Measurements from ENCODE around the gene QDPR. TPM values are rescaled to one million over a fixed set of nuclear protein-coding genes. Genes with fewer than 3 reads are reported as not detected.
A peak's percentile ranks its signal among the peaks of the same experiment; 100 is the strongest.

The QDPR gene
- polyA plus RNA-seq, 1 of the 3 experiments (the other 2 are of a cell fraction): 83.1 TPM

DNA sequence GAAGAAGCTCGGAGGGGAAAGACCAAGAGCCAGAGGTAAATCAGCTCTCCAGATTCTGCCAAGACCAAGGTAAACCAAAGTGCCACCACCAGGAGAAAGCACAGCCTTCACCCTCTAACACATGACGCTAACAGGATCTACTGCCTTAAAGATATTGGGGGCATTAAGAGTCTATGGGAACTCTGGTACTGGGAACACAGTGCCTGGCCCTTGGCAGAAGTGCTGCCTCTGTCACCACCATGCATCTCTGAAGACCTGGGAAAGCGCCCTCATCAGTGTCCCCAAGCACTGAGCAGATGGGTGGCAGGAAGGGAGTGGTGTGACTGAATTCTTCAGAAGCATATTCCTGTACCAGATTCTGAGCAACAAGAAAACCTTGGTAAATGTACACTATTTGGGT lies 1.3 kb downstream of the QDPR start:
- Histone ChIP-seq H4K20me1 (ENCODE audit: insufficient read depth) (no peaks in the 10 kb centered on the region), H3K79me2 (ENCODE audit: insufficient read depth) (peaks cover 7% of the 10 kb centered on the region; the same call in 1 of the 2 replicates), H3K9me3 (no peaks in the 10 kb centered on the region), H3K9ac (no peak overlapping the region), H3K9me2 (no peaks in the 10 kb centered on the region), H3K27ac (ENCODE audit: low read depth in 2 of 2, low read length in 1 of 2) (peak overlapping the region in 1 of 2 experiments; percentile 85; a peak in 2 of 4 replicates), H3F3A (replicated peaks; ENCODE audit: insufficient read depth) (peaks cover 5% of the 10 kb centered on the region), H3K36me3 (replicated peaks in 1 of 2; ENCODE audit: control insufficient read depth in 1 of 2, insufficient read depth in 2 of 2, low read length in 1 of 2) (peaks cover 0 to 8% of the 10 kb centered on the region in 2 experiments), H3K4me1 (ENCODE audit: control insufficient read depth in 1 of 2, insufficient read depth in 2 of 2, low read depth in 1 of 2, low read length in 1 of 2) (peaks cover 4 to 25% of the 10 kb centered on the region in 2 experiments; a peak in 3 of 4 replicates), H3K4me3 (ENCODE audit: low read depth in 2 of 2, low read length in 1 of 2) (no peak overlapping the region; a peak in 1 of 4 replicates), H3K4me2 (peak overlapping the region; percentile 93), H2AFZ (ENCODE audit: low read depth) (no peak overlapping the region), H3K27me3 (ENCODE audit: insufficient read depth) (no peaks in the 10 kb centered on the region; the same call in 1 of the 2 replicates)
- CTCF ChIA-PET: interaction anchor here (0.9 to 4.6 kb wide), 6 partner anchors 10 to 38 kb away, joined by 3 to 62 read pairs (median 4); no protein-coding TSS in a partner anchor
- WGBS (ENCODE audit: low lambda C conversion rate): 96% methylated on average over 3 of the region's 3 CpGs
- no peak for TF ChIP-seq POLR2AphosphoS5 (IDR thresholded peaks at IDR 0.05; ENCODE audit: low read depth, low read length)
- TF ChIP-seq TEAD4 (IDR thresholded peaks at IDR 0.05; ENCODE audit: borderline replicate concordance, insufficient read depth): no peak
- TF ChIP-seq FOXM1 (IDR thresholded peaks at IDR 0.05; ENCODE audit: low read depth): no peak
- TF ChIP-seq, protein P1, sequence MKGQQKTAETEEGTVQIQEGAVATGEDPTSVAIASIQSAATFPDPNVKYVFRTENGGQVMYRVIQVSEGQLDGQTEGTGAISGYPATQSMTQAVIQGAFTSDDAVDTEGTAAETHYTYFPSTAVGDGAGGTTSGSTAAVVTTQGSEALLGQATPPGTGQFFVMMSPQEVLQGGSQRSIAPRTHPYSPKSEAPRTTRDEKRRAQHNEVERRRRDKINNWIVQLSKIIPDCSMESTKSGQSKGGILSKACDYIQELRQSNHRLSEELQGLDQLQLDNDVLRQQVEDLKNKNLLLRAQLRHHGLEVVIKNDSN (IDR thresholded peaks at IDR 0.05; ENCODE audit: borderline replicate concordance, low read depth): no peak
- no peak for TF ChIP-seq YY1 (IDR thresholded peaks at IDR 0.05; ENCODE audit: low read depth)
- TF ChIP-seq GATA2 (CRISPR knock-in tag; IDR thresholded peaks at IDR 0.05): no peak
- TF ChIP-seq, protein P2, sequence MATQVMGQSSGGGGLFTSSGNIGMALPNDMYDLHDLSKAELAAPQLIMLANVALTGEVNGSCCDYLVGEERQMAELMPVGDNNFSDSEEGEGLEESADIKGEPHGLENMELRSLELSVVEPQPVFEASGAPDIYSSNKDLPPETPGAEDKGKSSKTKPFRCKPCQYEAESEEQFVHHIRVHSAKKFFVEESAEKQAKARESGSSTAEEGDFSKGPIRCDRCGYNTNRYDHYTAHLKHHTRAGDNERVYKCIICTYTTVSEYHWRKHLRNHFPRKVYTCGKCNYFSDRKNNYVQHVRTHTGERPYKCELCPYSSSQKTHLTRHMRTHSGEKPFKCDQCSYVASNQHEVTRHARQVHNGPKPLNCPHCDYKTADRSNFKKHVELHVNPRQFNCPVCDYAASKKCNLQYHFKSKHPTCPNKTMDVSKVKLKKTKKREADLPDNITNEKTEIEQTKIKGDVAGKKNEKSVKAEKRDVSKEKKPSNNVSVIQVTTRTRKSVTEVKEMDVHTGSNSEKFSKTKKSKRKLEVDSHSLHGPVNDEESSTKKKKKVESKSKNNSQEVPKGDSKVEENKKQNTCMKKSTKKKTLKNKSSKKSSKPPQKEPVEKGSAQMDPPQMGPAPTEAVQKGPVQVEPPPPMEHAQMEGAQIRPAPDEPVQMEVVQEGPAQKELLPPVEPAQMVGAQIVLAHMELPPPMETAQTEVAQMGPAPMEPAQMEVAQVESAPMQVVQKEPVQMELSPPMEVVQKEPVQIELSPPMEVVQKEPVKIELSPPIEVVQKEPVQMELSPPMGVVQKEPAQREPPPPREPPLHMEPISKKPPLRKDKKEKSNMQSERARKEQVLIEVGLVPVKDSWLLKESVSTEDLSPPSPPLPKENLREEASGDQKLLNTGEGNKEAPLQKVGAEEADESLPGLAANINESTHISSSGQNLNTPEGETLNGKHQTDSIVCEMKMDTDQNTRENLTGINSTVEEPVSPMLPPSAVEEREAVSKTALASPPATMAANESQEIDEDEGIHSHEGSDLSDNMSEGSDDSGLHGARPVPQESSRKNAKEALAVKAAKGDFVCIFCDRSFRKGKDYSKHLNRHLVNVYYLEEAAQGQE (IDR thresholded peaks at IDR 0.05; ENCODE audit: low read depth, low read length): no peak
- TF ChIP-seq, protein P3, sequence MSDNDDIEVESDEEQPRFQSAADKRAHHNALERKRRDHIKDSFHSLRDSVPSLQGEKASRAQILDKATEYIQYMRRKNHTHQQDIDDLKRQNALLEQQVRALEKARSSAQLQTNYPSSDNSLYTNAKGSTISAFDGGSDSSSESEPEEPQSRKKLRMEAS (IDR thresholded peaks at IDR 0.05; ENCODE audit: low read depth): no peak
- no peak for TF ChIP-seq EP300 (IDR thresholded peaks at IDR 0.05; ENCODE audit: borderline replicate concordance in 1 of 2, low read depth in 1 of 2, low read length in 1 of 2)
- no peak for TF ChIP-seq SIN3A (IDR thresholded peaks at IDR 0.05; ENCODE audit: borderline replicate concordance, low read depth, low read length)
- TF ChIP-seq, protein P4, sequence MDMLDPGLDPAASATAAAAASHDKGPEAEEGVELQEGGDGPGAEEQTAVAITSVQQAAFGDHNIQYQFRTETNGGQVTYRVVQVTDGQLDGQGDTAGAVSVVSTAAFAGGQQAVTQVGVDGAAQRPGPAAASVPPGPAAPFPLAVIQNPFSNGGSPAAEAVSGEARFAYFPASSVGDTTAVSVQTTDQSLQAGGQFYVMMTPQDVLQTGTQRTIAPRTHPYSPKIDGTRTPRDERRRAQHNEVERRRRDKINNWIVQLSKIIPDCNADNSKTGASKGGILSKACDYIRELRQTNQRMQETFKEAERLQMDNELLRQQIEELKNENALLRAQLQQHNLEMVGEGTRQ (IDR thresholded peaks at IDR 0.05; ENCODE audit: borderline replicate concordance, low read depth, low read length): no peak
- no peak for TF ChIP-seq MEF2A (IDR thresholded peaks at IDR 0.05; ENCODE audit: borderline replicate concordance, low read depth)
- TF ChIP-seq GABPA (IDR thresholded peaks at IDR 0.05; ENCODE audit: low read depth): no peak
- POLR2A ChIA-PET: interaction anchor here (6.0 kb wide), 1 partner anchor 19 kb away, joined by 67 read pairs; no protein-coding TSS in a partner anchor
- peak; percentile 15 for DNase-seq
